ENCODE results near the gene UBE2G2.
A peak's percentile ranks its signal among the peaks of the same experiment; 100 is the strongest.

Gene UBE2G2, protein sequence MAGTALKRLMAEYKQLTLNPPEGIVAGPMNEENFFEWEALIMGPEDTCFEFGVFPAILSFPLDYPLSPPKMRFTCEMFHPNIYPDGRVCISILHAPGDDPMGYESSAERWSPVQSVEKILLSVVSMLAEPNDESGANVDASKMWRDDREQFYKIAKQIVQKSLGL
- total RNA-seq, result 39.5 to 108 (median 76.1) reads per million in 17 experiments

- DNase-seq, result peak; percentile 85 to 94 (median 92)
Measured at GRCh38 chr21:44801468-44802395, at the start of gene UBE2G2. Gene UBE2G2, minus strand, starts transcription at chr21:44801820. Its CDS starts 72 bp downstream, at chr21:44801748.

- no peak for DNase-seq
Measured at GRCh38 chr21:44850905-44851657, 49.5 kb upstream of the UBE2G2 start.

DNA sequence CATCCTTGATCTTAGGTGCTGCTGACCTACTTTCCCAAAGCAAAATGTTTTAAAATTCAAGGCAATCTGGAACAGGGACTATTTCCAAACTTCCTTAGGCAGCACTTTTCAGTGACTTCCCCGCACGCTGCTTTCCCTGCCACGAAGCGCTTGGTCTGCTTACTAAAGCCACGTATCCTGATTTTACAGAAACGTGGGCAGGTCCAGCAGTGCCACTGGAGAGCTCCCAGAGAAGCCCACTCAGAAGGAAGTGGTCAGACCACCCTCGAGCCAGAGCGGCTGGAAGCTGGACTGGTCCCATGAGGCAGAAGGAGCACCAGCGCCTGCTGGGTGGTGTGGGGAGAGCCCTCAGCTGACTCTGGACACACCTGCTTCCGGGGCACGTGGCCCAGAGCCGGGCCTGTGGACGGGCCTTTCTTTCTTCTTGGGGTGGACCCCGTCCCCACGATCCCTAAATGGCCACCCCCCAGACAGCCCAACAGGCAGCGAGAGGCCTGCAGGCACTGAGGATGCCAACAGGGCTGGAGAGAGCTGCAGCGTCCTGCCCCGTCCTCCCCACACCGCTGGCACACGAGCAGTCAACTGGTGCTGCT, 48.7 kb upstream of the UBE2G2 start:
- DNase-seq, result peak in 2 of 4 experiments; percentile 47 to 50

DNA sequence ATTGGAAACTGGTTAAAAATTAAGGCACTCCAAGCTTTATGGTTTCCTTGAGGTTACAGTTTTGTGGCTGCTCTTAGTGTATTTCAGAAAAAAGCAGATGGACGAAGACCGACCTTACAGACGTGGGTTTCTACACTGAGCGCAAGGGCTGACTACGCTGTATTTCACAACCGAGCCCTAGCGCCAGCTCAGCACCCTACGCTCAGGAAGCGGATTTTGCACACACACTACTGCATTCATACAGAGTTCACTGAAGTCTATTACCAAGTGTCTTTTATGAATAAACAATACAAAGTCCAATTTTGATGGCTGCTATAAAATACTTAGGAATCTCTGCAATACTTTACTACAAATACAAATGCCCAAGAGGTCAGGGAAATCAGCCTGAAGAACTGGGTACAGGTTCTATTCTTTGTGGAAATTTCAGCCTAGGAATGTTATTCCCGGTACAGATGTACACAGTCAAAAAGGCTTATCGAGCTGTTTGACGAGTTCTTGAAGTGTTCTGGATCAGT, 48.1 kb upstream of the UBE2G2 start:
- peak; percentile 85 to 95 (median 90) for DNase-seq

DNA sequence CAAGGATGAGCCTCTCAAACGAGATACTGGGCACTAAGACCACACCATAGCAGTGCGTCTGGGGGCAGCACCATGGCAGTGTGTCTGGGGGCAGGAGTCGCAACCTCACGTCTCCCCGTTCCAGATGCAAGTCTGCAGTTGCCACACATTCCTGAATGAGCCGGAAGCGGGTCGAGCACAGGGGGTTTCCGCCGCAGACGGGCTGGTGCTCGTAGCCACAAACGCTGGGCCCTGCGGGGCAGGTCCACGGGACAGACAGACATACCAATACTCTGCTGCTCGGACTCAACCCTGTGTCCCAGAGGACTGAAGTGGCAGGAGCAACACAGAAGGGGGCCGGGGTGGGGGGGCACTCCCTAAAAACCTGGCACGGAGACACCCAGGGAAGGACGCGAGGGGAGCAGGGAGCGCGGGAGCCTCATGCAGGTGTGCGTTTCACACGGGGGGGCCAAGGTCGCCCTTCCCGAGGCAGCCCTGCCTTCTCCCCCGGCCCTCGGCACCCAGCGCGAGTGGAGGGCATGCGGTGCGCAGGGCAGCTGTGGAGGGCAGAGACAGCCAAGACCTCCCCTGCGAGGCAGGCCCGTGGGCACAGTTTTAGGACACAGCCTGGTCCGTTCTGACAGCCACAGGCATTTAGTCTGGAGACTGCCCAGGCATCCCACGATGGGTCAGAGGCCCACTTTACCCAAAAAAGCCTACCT, 47.4 kb upstream of the UBE2G2 start:
- no peak for DNase-seq

DNA sequence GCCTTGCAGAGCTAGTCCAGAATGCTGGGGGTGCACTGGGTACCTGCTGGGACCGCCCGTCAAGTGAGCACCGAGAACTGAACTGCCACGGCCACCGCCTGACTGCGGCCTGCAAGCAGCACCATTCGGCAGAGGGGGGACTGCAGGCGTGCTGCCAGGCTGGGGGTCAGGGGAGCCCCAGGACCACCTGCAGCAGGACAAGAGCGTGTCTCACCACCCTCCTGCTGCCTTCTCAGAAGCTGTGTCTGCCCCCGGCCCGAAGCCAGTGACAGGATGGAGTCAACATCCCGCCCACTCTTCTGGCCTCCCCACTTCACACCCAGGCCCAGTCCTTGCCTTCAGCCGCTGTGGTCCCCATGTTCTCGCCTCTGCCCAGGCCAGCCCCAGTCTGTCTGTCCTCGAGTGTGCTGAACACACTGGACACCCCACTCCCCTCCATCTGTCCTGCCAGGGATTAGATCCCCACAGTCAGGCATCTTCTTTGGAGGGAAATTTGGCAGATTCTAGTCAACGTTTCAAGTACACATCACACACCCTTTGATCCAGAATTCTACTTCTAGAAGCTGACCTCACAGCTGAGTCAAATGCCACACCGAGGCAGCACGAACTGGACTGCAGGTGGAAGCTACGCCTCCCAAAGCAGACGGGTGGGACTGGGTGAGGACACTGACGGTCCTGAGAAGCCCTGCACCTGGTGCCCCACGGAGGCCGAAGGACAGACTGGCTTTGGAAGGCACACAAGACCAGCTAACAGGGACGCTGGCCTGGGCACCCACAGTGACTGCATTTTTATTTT, 45.8 kb upstream of the UBE2G2 start:
- no peak for DNase-seq

DNA sequence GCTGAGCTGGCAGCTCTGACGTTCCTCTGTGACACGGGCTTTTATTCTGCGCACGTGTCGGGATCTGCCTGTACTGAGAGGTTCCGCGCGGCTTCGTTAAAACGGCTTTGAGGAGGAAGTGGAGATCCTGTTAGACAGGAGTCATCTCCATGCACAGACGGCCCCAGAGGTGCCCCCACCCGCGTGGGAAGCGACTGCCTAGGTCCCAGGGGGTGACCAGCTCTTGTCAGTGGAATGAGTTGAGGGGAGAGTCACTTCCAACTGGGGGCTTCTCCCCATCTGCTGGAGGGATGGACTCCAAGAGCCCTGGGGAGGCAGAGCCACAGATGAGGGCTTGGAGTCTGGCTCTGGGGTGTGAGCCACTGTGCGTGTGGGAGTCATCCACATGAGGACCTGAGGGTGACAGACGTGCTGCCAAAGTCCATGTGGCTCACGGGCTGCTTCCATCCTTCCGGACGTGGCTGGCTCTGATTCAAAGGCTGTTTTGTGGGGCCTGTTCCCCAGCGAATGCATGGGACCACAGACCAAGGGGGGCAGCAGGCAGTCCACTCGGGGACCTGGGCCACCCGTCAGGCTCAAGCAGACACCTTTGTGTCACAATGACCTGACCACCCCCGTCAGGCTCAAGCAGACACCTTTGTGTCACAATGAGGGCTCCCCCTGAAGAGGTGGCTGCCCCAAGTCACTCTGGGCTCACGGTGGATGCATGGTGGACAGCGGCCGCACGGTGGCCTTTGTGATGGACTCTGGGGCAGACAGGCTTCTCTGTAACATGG, 45.1 kb upstream of the UBE2G2 start:
- peak; percentile 91 to 93 (median 92) for DNase-seq

DNA sequence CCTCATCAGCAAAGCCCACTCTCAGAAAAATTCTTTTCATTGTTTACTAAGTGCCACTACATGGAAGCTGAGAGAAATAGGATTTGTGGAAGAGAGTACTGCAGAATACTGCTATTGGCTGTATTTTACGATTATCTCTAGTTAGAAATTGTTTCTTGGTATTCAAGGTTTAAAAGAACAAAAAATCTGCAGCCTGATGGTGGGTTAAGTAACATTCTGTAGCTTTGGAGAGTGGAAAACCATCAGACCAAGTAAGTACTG, 44.5 kb upstream of the UBE2G2 start:
- DNase-seq, result no peak

DNA sequence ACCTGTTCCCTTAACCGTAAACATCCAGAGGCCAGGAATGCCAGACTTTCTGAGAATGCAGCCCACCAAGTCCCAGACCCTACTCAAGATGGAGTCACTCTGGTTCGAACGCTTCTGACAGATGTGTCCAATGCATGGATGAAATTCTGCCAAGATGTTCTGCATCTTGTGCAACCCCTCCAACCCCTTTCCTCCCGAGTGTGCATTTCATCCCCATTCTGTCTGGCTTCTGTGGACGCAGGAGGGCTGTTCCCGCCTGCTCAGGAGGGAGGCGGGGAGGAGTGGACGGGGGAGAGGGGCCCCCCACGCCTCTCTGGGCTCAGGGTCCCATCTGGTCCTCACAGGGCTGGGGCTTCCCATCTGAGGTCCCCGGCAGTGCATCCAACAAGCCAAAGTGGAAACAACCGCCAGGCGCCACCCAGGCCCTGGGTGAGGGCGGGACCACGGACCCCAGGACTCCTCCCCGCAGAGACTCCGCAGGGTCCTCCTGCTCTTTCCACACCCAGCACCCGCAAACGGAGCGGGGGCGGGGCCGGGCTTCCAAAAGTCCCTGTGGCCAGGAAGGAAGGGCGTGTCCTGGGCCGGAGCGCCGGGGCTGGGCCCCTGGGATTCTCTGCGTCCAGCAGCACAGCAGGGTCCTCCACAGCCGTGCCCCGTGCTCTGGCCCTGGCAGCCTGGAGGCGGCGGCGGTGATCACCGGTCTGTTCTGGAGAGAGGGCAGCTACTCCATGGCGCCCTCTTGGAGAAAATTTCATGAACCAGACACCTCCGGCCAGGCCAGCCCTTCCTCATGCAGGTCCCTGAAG, 44.0 kb upstream of the UBE2G2 start:
- DNase-seq, result peak; percentile 78 to 91 (median 84)

DNA sequence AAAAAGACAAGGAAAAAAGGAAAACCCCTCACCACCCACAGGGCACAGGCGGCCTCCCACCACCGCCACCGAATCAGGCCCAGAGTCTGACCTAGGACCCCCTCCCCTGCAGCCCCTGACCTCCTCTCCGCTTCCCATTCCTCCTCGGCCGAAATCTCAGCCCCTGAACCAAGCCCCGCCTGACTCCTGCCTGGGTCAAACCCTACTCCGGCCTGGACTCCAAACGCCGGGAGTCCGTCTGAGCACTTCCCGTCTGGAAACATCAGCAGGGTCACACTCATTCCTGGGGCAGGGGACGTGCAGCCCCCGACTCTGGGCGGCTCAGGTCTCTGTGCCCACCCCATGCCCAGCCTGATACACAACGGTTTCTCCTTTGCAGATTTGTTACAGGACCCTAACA, 42.6 kb upstream of the UBE2G2 start:
- no peak for DNase-seq

GRCh38 chr21:44842721-44843445, 41.3 kb upstream of the UBE2G2 start:
- DNase-seq, result no peak

- DNase-seq, result no peak
Measured at GRCh38 chr21:44842087-44842486, 40.5 kb upstream of the UBE2G2 start.

DNA sequence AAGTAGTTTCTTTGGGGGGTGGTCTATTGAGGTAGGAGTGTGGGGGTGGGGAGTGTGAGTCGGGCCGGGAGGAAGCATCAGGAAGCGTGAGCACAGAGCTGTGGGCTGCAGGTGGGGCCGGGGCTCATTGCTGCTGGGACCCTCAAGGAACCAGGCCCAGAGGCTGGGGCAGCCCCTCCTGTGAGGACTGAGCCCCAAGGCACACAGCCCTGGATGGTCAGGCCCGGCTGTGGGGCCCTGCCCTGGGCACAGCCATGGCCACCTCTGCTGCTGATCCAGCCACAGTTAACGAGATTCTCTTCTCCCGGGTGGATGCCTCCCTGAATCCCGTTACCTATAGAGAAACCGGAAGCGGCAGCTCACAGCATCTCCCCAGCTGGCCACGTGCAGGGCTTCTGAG, 39.2 kb upstream of the UBE2G2 start:
- DNase-seq, result no peak

- no peak for DNase-seq
Measured at GRCh38 chr21:44838951-44839350, 37.3 kb upstream of the UBE2G2 start.

DNA sequence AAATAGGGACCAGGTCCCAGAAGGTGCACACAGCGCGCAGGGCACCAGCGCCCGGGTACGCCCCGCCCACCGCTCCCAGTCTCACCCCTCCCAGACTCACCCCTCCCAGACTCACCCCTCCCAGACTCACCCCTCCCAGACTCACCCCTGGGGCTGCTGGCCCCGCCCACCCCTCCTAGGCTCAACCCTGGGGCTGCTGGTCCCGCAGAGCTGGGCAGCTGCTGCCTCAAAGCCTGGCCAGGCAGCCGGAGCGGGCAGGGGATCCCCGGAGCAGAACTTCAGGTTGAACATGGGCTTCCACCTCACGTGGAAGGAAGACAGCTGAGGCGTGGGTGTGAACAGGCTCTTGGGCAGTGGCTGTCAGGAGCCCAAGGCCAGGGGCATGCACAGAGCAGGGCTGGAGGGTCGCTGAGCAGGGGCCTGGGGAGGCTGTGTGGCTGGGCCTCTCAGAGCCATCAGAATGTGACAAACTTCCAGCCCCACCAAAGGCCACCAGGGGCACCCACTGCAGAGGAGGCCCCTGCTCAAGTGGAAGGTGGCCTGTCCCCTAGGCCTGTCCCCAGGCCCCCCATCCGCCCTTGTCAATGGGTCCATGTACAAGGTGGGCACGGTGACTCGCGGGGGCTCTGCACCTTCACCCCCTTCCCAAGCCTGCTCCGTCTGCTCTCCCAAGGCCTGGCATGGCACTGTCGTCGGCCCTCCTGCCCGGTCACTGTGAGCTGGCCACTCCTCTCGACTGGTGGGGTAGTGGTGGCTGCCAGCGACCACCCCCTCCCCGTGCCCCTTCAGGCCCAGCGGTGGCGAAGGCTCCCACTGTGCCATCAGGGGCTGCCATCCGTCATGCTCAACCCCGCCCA, 36.6 kb upstream of the UBE2G2 start:
- peak in 1 of 4 experiments; percentile 36 for DNase-seq

DNA sequence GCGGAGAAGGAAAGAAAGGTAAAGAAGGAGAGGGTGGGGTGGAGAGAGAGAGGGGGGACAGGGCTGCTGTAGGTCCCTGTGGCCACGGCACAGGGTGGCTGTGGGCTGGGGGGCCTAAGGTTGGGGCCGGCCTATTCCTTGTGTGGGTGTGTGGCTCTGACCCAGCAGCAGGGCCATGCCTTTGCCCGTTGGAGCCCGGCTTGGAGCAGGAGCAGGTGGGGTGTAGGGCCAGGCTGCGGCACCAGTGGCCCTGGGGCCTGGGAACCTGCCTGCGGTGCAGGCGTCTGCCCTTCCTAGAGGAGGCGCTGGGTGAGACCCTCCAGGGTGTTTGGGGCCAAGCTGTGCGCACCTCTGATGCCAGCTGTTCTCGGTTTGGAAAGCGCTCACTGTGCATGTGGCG, 35.9 kb upstream of the UBE2G2 start:
- no peak for DNase-seq

GRCh38 chr21:44836666-44837471, 35.2 kb upstream of the UBE2G2 start:
- DNase-seq, result peak; percentile 36 to 73 (median 57)
